Measurements from ENCODE around the gene LMNTD2.

Gene LMNTD2

DNA sequence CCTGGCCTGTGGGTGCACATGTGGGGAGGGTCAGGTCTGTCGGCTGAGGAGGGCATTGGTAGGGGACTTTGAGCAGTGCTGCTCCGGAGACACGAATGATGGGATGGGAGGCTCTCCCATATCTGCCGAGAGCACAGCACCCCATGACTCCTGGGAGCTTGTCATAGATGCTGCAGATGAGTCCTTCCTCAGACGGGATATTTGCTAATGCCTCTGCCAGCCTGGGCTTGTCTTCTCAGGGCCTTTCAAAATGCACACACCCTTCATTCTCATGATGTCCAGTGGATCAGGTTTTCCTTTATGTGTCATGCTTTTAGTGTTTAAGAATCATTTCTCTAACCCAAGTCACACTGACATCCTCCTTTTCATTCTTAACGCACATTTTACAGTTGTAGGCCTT is 45.4 kb downstream of the LMNTD2 start:
- in situ Hi-C loops (cut with HindIII; ENCODE audit: low pct_ligation_motif_present, low sequenced_read_pairs), result no loop called here
- TF ChIP-seq, protein P1, sequence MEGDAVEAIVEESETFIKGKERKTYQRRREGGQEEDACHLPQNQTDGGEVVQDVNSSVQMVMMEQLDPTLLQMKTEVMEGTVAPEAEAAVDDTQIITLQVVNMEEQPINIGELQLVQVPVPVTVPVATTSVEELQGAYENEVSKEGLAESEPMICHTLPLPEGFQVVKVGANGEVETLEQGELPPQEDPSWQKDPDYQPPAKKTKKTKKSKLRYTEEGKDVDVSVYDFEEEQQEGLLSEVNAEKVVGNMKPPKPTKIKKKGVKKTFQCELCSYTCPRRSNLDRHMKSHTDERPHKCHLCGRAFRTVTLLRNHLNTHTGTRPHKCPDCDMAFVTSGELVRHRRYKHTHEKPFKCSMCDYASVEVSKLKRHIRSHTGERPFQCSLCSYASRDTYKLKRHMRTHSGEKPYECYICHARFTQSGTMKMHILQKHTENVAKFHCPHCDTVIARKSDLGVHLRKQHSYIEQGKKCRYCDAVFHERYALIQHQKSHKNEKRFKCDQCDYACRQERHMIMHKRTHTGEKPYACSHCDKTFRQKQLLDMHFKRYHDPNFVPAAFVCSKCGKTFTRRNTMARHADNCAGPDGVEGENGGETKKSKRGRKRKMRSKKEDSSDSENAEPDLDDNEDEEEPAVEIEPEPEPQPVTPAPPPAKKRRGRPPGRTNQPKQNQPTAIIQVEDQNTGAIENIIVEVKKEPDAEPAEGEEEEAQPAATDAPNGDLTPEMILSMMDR (IDR thresholded peaks at IDR 0.05; ENCODE audit: low read depth, low read length, missing control alignments), result no peak
- peaks cover 4% of the 10 kb centered on the region for H3K36me3 ChIP-seq (replicated peaks)
- no peak overlapping the region for H3K4me3 ChIP-seq (ENCODE audit: low read depth, low read length)
- no peak for DNase-seq
- H3K27ac ChIP-seq, result no peak overlapping the region
- no peaks in the 10 kb centered on the region for H3K27me3 ChIP-seq (replicated peaks)

DNA sequence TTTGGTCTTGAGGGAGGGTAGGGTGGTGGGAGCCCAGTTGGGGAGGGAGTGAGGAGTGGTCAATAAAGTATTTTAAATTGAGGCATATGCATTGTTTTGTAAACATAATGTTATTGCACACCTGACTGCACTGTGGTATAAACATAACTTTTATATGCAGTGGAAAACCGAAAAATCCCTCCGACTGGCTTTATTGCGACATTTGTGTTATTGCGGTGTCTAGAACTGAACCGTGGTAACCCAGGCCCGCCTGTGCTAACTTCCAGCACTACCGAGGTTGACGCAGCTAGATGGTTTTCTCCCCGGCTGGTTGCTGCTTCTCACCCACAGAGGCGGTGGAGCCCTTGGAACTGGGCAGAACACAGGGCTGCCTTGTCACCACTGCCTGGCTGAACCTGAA is 45.9 kb downstream of the LMNTD2 start:
- no peak for DNase-seq
- in situ Hi-C loops (cut with HindIII; ENCODE audit: low pct_ligation_motif_present, low sequenced_read_pairs), result no loop called here

DNA sequence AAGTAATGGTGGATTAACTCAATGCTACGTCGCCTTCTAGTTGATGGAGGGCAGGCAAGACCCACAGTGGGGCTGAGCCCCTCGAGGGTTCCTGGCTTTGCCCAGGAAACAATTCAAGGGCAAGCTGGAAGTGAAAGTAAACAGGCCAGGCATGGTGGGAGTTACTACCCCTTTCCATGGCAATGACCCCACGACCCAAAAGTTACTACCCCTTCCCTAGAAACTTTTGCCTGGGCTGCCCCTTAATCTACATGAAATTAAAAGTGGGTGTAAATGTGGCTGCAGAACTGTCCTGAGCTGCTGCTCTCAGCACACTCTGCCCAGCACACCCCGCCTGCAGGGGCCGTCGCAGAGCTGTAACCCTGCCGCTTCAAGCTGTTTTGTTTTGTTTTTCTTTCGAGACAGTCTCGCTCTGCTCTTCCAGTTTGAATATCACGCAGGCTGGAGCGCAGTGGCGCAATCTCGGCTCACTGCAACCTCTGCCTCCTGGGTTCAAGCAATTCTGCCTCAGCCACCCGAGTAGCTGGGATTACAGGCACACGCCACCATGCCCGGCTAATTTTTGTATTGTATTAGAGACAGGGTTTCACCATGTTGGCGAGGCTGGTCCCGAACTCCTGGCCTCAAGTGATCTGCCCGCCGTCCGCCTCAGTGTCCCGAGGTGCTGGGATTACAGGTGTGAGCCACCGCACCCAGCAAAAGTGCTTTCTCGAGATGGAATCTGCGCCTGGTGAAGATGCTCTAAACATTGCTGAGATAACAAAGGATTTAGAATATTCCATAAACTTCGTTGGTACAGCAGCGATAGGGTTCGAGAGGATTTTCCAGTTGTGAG is 47.6 kb downstream of the LMNTD2 start:
- no peak overlapping the region for H3K27ac ChIP-seq
- DNase-seq, result no peak
- H3K36me3 ChIP-seq (replicated peaks), result peaks cover 9% of the 10 kb centered on the region
- TF ChIP-seq, protein P1 (IDR thresholded peaks at IDR 0.05; ENCODE audit: low read depth, low read length, missing control alignments), result no peak
- H3K4me3 ChIP-seq (ENCODE audit: low read depth, low read length), result no peak overlapping the region
- H3K27me3 ChIP-seq (replicated peaks), result no peaks in the 10 kb centered on the region
- in situ Hi-C loops (cut with HindIII; ENCODE audit: low pct_ligation_motif_present, low sequenced_read_pairs), result no loop called here

More for the DNA sequence above, 45.9 kb downstream of the LMNTD2 start:
- Histone ChIP-seq H3K27me3 (replicated peaks) (no peaks in the 10 kb centered on the region), H3K27ac (no peak overlapping the region), H3K4me3 (ENCODE audit: low read depth, low read length) (no peak overlapping the region), H3K36me3 (replicated peaks) (peaks cover 4% of the 10 kb centered on the region)
- TF ChIP-seq, protein P1 (IDR thresholded peaks at IDR 0.05; ENCODE audit: low read depth, low read length, missing control alignments), result no peak

DNA sequence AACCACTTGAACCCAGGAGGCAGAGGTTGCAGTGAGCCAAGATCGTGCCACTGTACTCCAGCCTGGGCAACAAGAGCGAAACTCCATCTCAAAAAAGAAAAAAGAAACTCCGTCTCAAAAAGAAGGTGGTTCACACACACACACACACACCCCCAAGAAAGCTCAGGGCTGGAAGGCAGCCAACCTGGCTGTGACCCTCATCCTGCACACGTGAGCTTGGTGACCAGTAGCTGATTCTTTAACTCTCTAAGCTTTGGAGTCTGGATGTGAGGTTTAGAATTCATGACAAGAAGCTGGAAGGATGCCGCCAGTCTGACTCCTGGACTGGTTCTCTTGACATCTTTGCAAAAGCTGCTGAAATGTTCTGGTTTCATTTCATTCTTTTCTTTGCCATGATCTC is 51.6 kb downstream of the LMNTD2 start:
- in situ Hi-C loops (cut with HindIII; ENCODE audit: low pct_ligation_motif_present, low sequenced_read_pairs), result no loop called here
- Histone ChIP-seq H3K36me3 (replicated peaks) (peaks cover 5% of the 10 kb centered on the region), H3K27ac (no peak overlapping the region), H3K27me3 (replicated peaks) (no peaks in the 10 kb centered on the region), H3K4me3 (ENCODE audit: low read depth, low read length) (no peak overlapping the region)
- TF ChIP-seq, protein P1 (IDR thresholded peaks at IDR 0.05; ENCODE audit: low read depth, low read length, missing control alignments), result no peak
- no peak for DNase-seq

DNA sequence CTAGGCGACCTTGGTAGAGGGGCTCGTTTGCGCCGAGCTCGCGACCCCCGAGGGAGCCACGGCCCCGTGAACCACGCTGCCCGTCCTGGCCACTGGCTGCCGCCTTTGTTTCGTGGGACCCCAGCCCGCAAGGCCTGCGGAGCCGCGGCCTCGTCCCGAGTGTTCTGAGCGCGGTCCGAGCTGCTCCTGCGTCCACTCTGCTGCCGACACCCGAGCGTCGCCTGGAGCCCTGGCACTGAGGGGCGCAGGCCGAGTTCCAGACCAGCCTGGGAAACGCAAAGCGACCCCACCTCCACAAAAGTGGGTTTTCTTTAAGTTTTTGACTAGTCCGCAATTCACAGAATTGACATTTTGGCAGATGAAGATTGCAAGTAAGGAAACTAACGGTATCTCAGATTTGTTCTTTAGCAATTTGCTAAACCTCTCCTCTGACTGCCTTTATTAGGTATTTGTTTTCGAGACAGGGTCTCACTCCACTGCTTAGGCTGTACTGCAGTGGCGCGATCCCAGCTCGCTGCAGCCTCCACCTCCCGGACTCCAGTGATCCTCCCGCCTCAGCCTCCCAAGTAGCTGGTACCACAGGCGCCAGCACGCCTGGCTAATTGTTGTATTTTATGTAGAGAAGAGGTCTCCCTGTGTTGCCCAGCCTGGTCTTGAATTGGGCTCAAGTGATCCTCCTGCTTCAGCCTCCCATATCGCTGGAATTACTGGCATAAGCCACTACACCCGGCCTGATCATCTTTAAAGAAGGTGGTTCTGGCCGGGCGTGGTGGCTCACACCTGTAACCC is 52.6 kb downstream of the LMNTD2 start:
- H3K4me3 ChIP-seq (ENCODE audit: low read depth, low read length), result peak overlapping the region; percentile 90
- no peak for DNase-seq
- H3K27ac ChIP-seq, result peak overlapping the region; percentile 82
- in situ Hi-C loops (cut with HindIII; ENCODE audit: low pct_ligation_motif_present, low sequenced_read_pairs), result no loop called here
- H3K27me3 ChIP-seq (replicated peaks), result no peaks in the 10 kb centered on the region
- TF ChIP-seq, protein P1 (IDR thresholded peaks at IDR 0.05; ENCODE audit: low read depth, low read length, missing control alignments), result no peak
- peaks cover 5% of the 10 kb centered on the region for H3K36me3 ChIP-seq (replicated peaks)

Measured in brain microvascular endothelial cell (primary cell).